HCT116 (cell line): ENCODE measurements around the gene SLMAP. TPM values are rescaled to one million over a fixed set of nuclear protein-coding genes. Genes with fewer than 3 reads are reported as not detected.

Experiments used
- ATAC-seq: fragments of 200-7000 bp; cut with Tn5 transposase; 2 replicates; pipeline ENCODE4 v1.9.1; 2020; ENCODE audit warnings: mild to moderate bottlenecking, moderate library complexity
- BruUV-seq: library from RNA; stranded (reverse); fragments of 400-500 nt; replicated peaks from 2 replicates; lab custom pipeline; 2021; lab: Mats Ljungman, UMichigan
- CTCF ChIA-PET: fragments of 300-600 bp; sonication (Branson Sonifier 250); formaldehyde crosslinking; loops from one replicate; lab custom pipeline; 2021; ENCODE audit warnings: antibody characterized with exemption; lab: Charles Lee
- POLR2A ChIA-PET: fragments of 300-600, 350-600 bp; sonication (Branson Sonifier 250); formaldehyde crosslinking; loops from one replicate; lab custom pipeline; 2021; ENCODE audit warnings: antibody characterized with exemption; lab: Charles Lee
- RAD21 ChIA-PET, 2 experiments: fragments of 300-600 bp; sonication (Branson Sonifier 250); formaldehyde crosslinking; loops; one replicate each; lab custom pipeline; 2023; ENCODE audit warnings: low total read pairs in 2 of 2; ENCODE audit not compliant: uncharacterized antibody in 2 of 2, unreplicated experiment in 2 of 2, low non-redundant PET in 1 of 2; lab: Charles Lee
- DNase-seq: peaks from one replicate; pipeline ENCODE4 v3.0.0-alpha.2; 2010; ENCODE audit warnings: low read depth, low spot score
- H2AFZ ChIP-seq: fragments of 200-600 bp; shearing (Covaris generic), sonication (generic); 2 replicates; pipeline ENCODE4 v1.6.1; 2017; ENCODE audit warnings: low read depth, mixed run types, mixed read lengths, antibody characterized with exemption, low read length; ENCODE audit not compliant: poor library complexity, severe bottlenecking
- H3K27ac ChIP-seq: 2 replicates; pipeline ENCODE4 v1.5.1; 2012; ENCODE audit warnings: low read depth, low read length
- H3K27me3 ChIP-seq: fragments of 200-600 bp; sonication (generic); 2 replicates; pipeline ENCODE4 v1.6.1; 2016; ENCODE audit warnings: mixed run types, low read length, mixed read lengths; ENCODE audit not compliant: insufficient read depth
- H3K36me3 ChIP-seq, 2 experiments: fragments of 200-500 bp in 1 of 2; fragments of 200-600 bp in 1 of 2; sonication (Bioruptor generic) in 1 of 2; sonication (generic) in 1 of 2; 2 replicates each; pipeline versions ENCODE4 v1.5.1 to v1.6.1; 2014 to 2016; ENCODE audit warnings: low read length in 2 of 2, inconsistent platforms in 1 of 2, mixed read lengths in 1 of 2, mixed run types in 1 of 2; ENCODE audit not compliant: insufficient read depth in 2 of 2, control insufficient read depth in 1 of 2
- H3K4me1 ChIP-seq, 2 experiments: fragments of 200-600 bp in 1 of 2; sonication (generic) in 1 of 2; 2 replicates each; pipeline versions ENCODE4 v1.5.1 to v1.6.1; 2012 to 2017; ENCODE audit warnings: low read length in 2 of 2, inconsistent platforms in 1 of 2, mild to moderate bottlenecking in 1 of 2, mixed read lengths in 1 of 2, mixed run types in 1 of 2, moderate library complexity in 1 of 2; ENCODE audit not compliant: insufficient read depth in 2 of 2, control insufficient read depth in 1 of 2
- H3K4me2 ChIP-seq: fragments of 200-600 bp; sonication (generic); 2 replicates; pipeline ENCODE4 v1.6.1; 2017; ENCODE audit warnings: mixed run types, low read length, mixed read lengths
- H3K4me3 ChIP-seq, 2 experiments: fragments of 200-600 bp in 1 of 2; sonication (generic) in 1 of 2; replicated peaks in 1 of 2; 2 replicates each; pipeline ENCODE4 v1.5.1; 2011 to 2016; ENCODE audit warnings: low read length in 2 of 2, control low read depth in 1 of 2, low read depth in 1 of 2, mild to moderate bottlenecking in 1 of 2, mixed read lengths in 1 of 2, mixed run types in 1 of 2
- H3K79me2 ChIP-seq: fragments of 200-600 bp; sonication (generic); 2 replicates; pipeline ENCODE4 v1.6.1; 2017; ENCODE audit warnings: mild to moderate bottlenecking, mixed run types, low read length, moderate library complexity, mixed read lengths; ENCODE audit not compliant: insufficient read depth
- H3K9ac ChIP-seq: fragments of 200-600 bp; sonication (generic); 2 replicates; pipeline ENCODE4 v1.6.1; 2016; ENCODE audit warnings: low read length, mixed read lengths
- H3K9me2 ChIP-seq: fragments of 200-600 bp; sonication (generic), shearing (Covaris generic); 2 replicates; pipeline ENCODE4 v1.6.1; 2017; ENCODE audit warnings: mixed run types, mild to moderate bottlenecking, moderate library complexity; ENCODE audit not compliant: insufficient read depth
- H3K9me3 ChIP-seq, 2 experiments: fragments of 200-500 bp in 1 of 2; fragments of 200-600 bp in 1 of 2; sonication (Bioruptor generic) in 1 of 2; sonication (generic) in 1 of 2; 2 replicates each; pipeline ENCODE4 v1.6.1; 2014 to 2017; ENCODE audit warnings: low read length in 2 of 2, mixed read lengths in 2 of 2, inconsistent platforms in 1 of 2, low read depth in 1 of 2, mild to moderate bottlenecking in 1 of 2, mixed run types in 1 of 2, moderate library complexity in 1 of 2; ENCODE audit not compliant: control insufficient read depth in 1 of 2, insufficient read depth in 1 of 2
- H4K20me1 ChIP-seq: fragments of 200-600 bp; sonication (generic), shearing (Covaris generic); 2 replicates; pipeline ENCODE4 v1.6.1; 2017; ENCODE audit warnings: mixed run types, mild to moderate bottlenecking, moderate library complexity; ENCODE audit not compliant: insufficient read depth
- CBX3 ChIP-seq: IDR thresholded peaks from 2 replicates; pipeline ENCODE4 v1.6.1; 2012; ENCODE audit warnings: low read depth
- EGR1 ChIP-seq: IDR thresholded peaks from 2 replicates; pipeline ENCODE4 v1.6.1; 2012; ENCODE audit warnings: low read depth
- ELF1 ChIP-seq: IDR thresholded peaks from 2 replicates; pipeline ENCODE4 v1.6.1; 2012; ENCODE audit warnings: low read depth, borderline replicate concordance
- EZH2phosphoT487 ChIP-seq: fragments of 200-600 bp; IDR thresholded peaks from 2 replicates; pipeline ENCODE4 v1.6.1; 2018; ENCODE audit warnings: antibody characterized with exemption, borderline replicate concordance
- POLR2A ChIP-seq: IDR thresholded peaks from 2 replicates; pipeline ENCODE4 v1.7.0; 2011; ENCODE audit warnings: borderline replicate concordance; ENCODE audit not compliant: insufficient read depth, insufficient read length; ENCODE audit errors: extremely low read depth
- POLR2AphosphoS5 ChIP-seq: IDR thresholded peaks from 2 replicates; pipeline ENCODE4 v1.6.1; 2011; ENCODE audit warnings: mild to moderate bottlenecking, low read depth, low read length, moderate library complexity
- RAD21 ChIP-seq: IDR thresholded peaks from 2 replicates; pipeline ENCODE4 v1.6.1; 2012; ENCODE audit warnings: low read depth, mild to moderate bottlenecking
- SIN3A ChIP-seq: IDR thresholded peaks from 2 replicates; pipeline ENCODE4 v1.6.1; 2012; ENCODE audit warnings: low read depth
- SP1 ChIP-seq: IDR thresholded peaks from 2 replicates; pipeline ENCODE4 v1.6.1; 2012; ENCODE audit warnings: low read depth
- TCF7L2 ChIP-seq: IDR thresholded peaks from 2 replicates; pipeline ENCODE4 v1.7.0; 2011; ENCODE audit warnings: borderline replicate concordance, inconsistent platforms; ENCODE audit not compliant: insufficient read depth, insufficient read length; ENCODE audit errors: extremely low read depth
- ZFX ChIP-seq: fragments of 450-650 bp; IDR thresholded peaks from 2 replicates; pipeline ENCODE4 v1.6.1; 2017
- ZNF274 ChIP-seq: fragments of 200-500 bp; sonication (Bioruptor generic); IDR thresholded peaks from 2 replicates; pipeline ENCODE4 v1.6.1; 2014; ENCODE audit warnings: mild to moderate bottlenecking, low read depth, low read length, inconsistent platforms
- intact Hi-C: fragments of 100-400 bp; cut with micrococcal nuclease; formaldehyde crosslinking; loops from 2 replicates; pipeline ENCODE4 v1.10.0; 2022
- total RNA-seq: library from RNA; stranded (reverse); gene quantifications from one replicate; pipeline ENCODE4 v1.2.1, GENCODE V29; 2021; ENCODE audit not compliant: unreplicated experiment
- TF ChIP-seq, protein P1 (sequence below): IDR thresholded peaks from 2 replicates; pipeline ENCODE4 v1.6.1; 2012
- TF ChIP-seq, protein P2 (sequence below): IDR thresholded peaks from 2 replicates; pipeline ENCODE4 v1.6.1; 2012; ENCODE audit warnings: low read depth
- TF ChIP-seq, protein P3 (sequence below): IDR thresholded peaks from 2 replicates; pipeline ENCODE4 v1.6.1; 2012

SLMAP gene
- total RNA-seq, 1 experiment from 2014 or later: 81.0 TPM

DNA sequence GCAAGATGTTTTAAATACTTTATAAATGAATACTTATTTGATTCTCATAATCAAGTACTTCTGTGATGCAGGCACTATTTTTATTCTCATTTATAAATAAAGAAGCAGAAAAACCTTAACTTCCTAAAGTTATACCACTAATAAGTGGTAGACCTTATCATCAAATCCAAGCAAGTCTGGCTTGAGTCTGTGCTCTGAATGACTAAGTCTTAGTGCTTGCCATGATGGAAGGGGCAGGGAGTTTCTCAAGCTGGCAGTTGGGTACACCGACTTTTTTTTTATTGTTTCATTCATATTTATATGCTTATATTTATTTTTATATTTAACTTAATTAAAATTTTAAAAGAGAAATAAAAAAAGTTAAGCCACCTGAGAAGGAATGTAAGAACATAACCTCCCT lies 23.6 kb downstream of the SLMAP start:
- Histone ChIP-seq H3K4me1 (no peaks in the 10 kb centered on the region), H3K27me3 (no peaks in the 10 kb centered on the region), H3K79me2 (peaks cover 98% of the 10 kb centered on the region), H3K4me3 (no peak overlapping the region), H3K4me2 (no peak overlapping the region), H3K9me3 (no peaks in the 10 kb centered on the region), H4K20me1 (peaks cover 11% of the 10 kb centered on the region), H2AFZ (no peak overlapping the region), H3K9me2 (no peaks in the 10 kb centered on the region), H3K36me3 (no peaks in the 10 kb centered on the region)
- BruUV-seq: no TSS peak
- DNase-seq (no peak), ATAC-seq (no peak)
- POLR2A ChIA-PET: no interaction called here
- intact Hi-C loops: no loop called here
- RAD21 ChIA-PET: no interaction called here
- CTCF ChIA-PET: no interaction called here
- no peak for TF ChIP-seq ELF1
- TF ChIP-seq EZH2phosphoT487: no peak
- no peak for TF ChIP-seq EGR1
- TF ChIP-seq, protein P1, sequence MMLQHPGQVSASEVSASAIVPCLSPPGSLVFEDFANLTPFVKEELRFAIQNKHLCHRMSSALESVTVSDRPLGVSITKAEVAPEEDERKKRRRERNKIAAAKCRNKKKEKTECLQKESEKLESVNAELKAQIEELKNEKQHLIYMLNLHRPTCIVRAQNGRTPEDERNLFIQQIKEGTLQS: no peak
- TF ChIP-seq ZFX: no peak
- no peak for TF ChIP-seq POLR2AphosphoS5
- no peak for TF ChIP-seq TCF7L2
- TF ChIP-seq, protein P2, sequence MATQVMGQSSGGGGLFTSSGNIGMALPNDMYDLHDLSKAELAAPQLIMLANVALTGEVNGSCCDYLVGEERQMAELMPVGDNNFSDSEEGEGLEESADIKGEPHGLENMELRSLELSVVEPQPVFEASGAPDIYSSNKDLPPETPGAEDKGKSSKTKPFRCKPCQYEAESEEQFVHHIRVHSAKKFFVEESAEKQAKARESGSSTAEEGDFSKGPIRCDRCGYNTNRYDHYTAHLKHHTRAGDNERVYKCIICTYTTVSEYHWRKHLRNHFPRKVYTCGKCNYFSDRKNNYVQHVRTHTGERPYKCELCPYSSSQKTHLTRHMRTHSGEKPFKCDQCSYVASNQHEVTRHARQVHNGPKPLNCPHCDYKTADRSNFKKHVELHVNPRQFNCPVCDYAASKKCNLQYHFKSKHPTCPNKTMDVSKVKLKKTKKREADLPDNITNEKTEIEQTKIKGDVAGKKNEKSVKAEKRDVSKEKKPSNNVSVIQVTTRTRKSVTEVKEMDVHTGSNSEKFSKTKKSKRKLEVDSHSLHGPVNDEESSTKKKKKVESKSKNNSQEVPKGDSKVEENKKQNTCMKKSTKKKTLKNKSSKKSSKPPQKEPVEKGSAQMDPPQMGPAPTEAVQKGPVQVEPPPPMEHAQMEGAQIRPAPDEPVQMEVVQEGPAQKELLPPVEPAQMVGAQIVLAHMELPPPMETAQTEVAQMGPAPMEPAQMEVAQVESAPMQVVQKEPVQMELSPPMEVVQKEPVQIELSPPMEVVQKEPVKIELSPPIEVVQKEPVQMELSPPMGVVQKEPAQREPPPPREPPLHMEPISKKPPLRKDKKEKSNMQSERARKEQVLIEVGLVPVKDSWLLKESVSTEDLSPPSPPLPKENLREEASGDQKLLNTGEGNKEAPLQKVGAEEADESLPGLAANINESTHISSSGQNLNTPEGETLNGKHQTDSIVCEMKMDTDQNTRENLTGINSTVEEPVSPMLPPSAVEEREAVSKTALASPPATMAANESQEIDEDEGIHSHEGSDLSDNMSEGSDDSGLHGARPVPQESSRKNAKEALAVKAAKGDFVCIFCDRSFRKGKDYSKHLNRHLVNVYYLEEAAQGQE: no peak
- TF ChIP-seq SIN3A: no peak
- no peak for TF ChIP-seq SP1
- no peak for TF ChIP-seq POLR2A
- no peak for TF ChIP-seq ZNF274
- no peak for TF ChIP-seq RAD21
- TF ChIP-seq CBX3: no peak
- TF ChIP-seq, protein P3, sequence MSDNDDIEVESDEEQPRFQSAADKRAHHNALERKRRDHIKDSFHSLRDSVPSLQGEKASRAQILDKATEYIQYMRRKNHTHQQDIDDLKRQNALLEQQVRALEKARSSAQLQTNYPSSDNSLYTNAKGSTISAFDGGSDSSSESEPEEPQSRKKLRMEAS: no peak
- TF ChIP-seq, all 23 proteins: peak for 0
- no peak overlapping the region for H3K27ac ChIP-seq
- no peak overlapping the region for H3K9ac ChIP-seq
